ENCODE measurements around the gene PCDHGC3. TPM values are rescaled to one million over a fixed set of nuclear protein-coding genes. Genes with fewer than 3 reads are reported as not detected.
A peak's percentile ranks its signal among the peaks of the same experiment; 100 is the strongest.
"Not testable (repeated sequence)": the region's sequence is repeated elsewhere in the genome, so short reads cannot be mapped to it uniquely, and the experiment has no call there.

The PCDHGC3 gene
- polyA plus RNA-seq (2011; rRNA removed), result 47.4 and 61.1 TPM in 2 replicates
- 42.2 and 53.8 TPM in 2 replicates for polyA minus RNA-seq (2011; rRNA and poly(A)+ RNA removed)

GRCh38 chr5:141475625-141476131 lies at the start of gene PCDHGC3:
Gene PCDHGC3 (plus strand): TSS chr5:141475966. CDS start chr5:141476117, 151 bp downstream.
- CTCF ChIA-PET, result interaction anchor here (0.5 to 7.4 kb wide), 20 partner anchors 9 to 116 kb away, joined by 3 to 68 read pairs (median 4); partner anchors contain the start of genes PCDHGA10, PCDHGA11, PCDHGB3 and PCDHGB7
- H3K27ac ChIP-seq (ENCODE audit: low read depth, low read length), result peak within 1 kb of the TSS; percentile 81
- DNase-seq (ENCODE audit: low read depth, low spot score), result peak; percentile 90
- POLR2A ChIA-PET, result interaction anchor here (0.6 to 2.2 kb wide), 12 partner anchors 8 to 88 kb away, joined by 3 to 23 read pairs (median 4); partner anchors contain the start of genes PCDHGA11 and PCDHGC5
- no peaks in the 10 kb centered on the region for H3K27me3 ChIP-seq (ENCODE audit: control insufficient read depth, insufficient read depth, low read length)
- H3K4me3 ChIP-seq (ENCODE audit: low read depth, low read length), result peak within 1 kb of the TSS; percentile 82
- no peaks in the 10 kb centered on the region; the same call in 1 of the 2 replicates for H3K9me3 ChIP-seq (ENCODE audit: control insufficient read depth, insufficient read depth, low read length)
- TF ChIP-seq, protein P1, sequence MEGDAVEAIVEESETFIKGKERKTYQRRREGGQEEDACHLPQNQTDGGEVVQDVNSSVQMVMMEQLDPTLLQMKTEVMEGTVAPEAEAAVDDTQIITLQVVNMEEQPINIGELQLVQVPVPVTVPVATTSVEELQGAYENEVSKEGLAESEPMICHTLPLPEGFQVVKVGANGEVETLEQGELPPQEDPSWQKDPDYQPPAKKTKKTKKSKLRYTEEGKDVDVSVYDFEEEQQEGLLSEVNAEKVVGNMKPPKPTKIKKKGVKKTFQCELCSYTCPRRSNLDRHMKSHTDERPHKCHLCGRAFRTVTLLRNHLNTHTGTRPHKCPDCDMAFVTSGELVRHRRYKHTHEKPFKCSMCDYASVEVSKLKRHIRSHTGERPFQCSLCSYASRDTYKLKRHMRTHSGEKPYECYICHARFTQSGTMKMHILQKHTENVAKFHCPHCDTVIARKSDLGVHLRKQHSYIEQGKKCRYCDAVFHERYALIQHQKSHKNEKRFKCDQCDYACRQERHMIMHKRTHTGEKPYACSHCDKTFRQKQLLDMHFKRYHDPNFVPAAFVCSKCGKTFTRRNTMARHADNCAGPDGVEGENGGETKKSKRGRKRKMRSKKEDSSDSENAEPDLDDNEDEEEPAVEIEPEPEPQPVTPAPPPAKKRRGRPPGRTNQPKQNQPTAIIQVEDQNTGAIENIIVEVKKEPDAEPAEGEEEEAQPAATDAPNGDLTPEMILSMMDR (IDR thresholded peaks at IDR 0.05; ENCODE audit: low read depth, low read length), result peak; percentile 20

GRCh38 chr5:141427783-141428426 lies 47.9 kb upstream of the PCDHGC3 start:
- CTCF ChIA-PET, result interaction anchor here (1.4 to 7.2 kb wide), 2 partner anchors 131 to 136 kb away, joined by 7 to 94 read pairs; no protein-coding TSS in a partner anchor
- Histone ChIP-seq H3K27me3 (ENCODE audit: control insufficient read depth, insufficient read depth, low read length) (no peaks in the 10 kb centered on the region), H3K4me3 (ENCODE audit: low read depth, low read length) (no peak overlapping the region), H3K27ac (ENCODE audit: low read depth, low read length) (no peak overlapping the region), H3K9me3 (ENCODE audit: control insufficient read depth, insufficient read depth, low read length) (peaks cover 65% of the 10 kb centered on the region)
- no peak for DNase-seq (ENCODE audit: low read depth, low spot score)
- POLR2A ChIA-PET, result no interaction called here
- TF ChIP-seq, protein P1 (IDR thresholded peaks at IDR 0.05; ENCODE audit: low read depth, low read length), result no peak

GRCh38 chr5:141430332-141431113 lies 45.2 kb upstream of the PCDHGC3 start, which contains the start of gene PCDHGA12:
Gene PCDHGA12 (plus strand): TSS chr5:141430507. CDS start chr5:141430760, 253 bp downstream.
- CTCF ChIA-PET, result interaction anchor here (0.5 to 7.2 kb wide), 27 partner anchors 9 to 186 kb away, joined by 3 to 94 read pairs (median 4); partner anchors contain the start of genes PCDHGA10, PCDHGA11, PCDHGB3 and PCDHGB5
- Histone ChIP-seq H3K9me3 (ENCODE audit: control insufficient read depth, insufficient read depth, low read length) (peaks cover 65% of the 10 kb centered on the region), H3K4me3 (ENCODE audit: low read depth, low read length) (peak within 1 kb of the TSS; percentile 37), H3K27me3 (ENCODE audit: control insufficient read depth, insufficient read depth, low read length) (no peaks in the 10 kb centered on the region), H3K27ac (ENCODE audit: low read depth, low read length) (peak within 1 kb of the TSS; percentile 52)
- no peak for DNase-seq (ENCODE audit: low read depth, low spot score)
- TF ChIP-seq, protein P1 (IDR thresholded peaks at IDR 0.05; ENCODE audit: low read depth, low read length), result peak; percentile 43; the same call in 1 of the 2 replicates
- POLR2A ChIA-PET, result interaction anchor here (1.1 kb wide), 1 partner anchor 46 kb away, joined by 4 read pairs; no protein-coding TSS in a partner anchor

DNA sequence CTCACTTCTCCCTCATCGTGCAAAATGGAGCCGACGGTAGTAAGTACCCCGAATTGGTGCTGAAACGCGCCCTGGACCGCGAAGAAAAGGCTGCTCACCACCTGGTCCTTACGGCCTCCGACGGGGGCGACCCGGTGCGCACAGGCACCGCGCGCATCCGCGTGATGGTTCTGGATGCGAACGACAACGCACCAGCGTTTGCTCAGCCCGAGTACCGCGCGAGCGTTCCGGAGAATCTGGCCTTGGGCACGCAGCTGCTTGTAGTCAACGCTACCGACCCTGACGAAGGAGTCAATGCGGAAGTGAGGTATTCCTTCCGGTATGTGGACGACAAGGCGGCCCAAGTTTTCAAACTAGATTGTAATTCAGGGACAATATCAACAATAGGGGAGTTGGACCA lies 44.5 kb upstream of the PCDHGC3 start:
- Histone ChIP-seq H3K27me3 (ENCODE audit: control insufficient read depth, insufficient read depth, low read length) (no peaks in the 10 kb centered on the region), H3K4me3 (ENCODE audit: low read depth, low read length) (no peak overlapping the region), H3K27ac (ENCODE audit: low read depth, low read length) (peak overlapping the region; percentile 21), H3K9me3 (ENCODE audit: control insufficient read depth, insufficient read depth, low read length) (peaks cover 60% of the 10 kb centered on the region)
- CTCF ChIA-PET, result interaction anchor here (0.8 to 7.2 kb wide), 10 partner anchors 10 to 136 kb away, joined by 3 to 94 read pairs (median 10); partner anchors contain the start of genes PCDHGA10 and PCDHGA11
- DNase-seq (ENCODE audit: low read depth, low spot score), result no peak
- POLR2A ChIA-PET, result no interaction called here
- TF ChIP-seq, protein P1 (IDR thresholded peaks at IDR 0.05; ENCODE audit: low read depth, low read length), result no peak

DNA sequence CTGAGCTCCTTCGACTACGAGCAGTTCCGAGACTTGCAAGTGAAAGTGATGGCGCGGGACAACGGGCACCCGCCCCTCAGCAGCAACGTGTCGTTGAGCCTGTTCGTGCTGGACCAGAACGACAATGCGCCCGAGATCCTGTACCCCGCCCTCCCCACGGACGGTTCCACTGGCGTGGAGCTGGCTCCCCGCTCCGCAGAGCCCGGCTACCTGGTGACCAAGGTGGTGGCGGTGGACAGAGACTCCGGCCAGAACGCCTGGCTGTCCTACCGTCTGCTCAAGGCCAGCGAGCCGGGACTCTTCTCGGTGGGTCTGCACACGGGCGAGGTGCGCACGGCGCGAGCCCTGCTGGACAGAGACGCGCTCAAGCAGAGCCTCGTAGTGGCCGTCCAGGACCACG lies 43.5 kb upstream of the PCDHGC3 start:
- H3K4me3 ChIP-seq (ENCODE audit: low read depth, low read length); DNase-seq (ENCODE audit: low read depth, low spot score); H3K27me3 ChIP-seq (ENCODE audit: control insufficient read depth, insufficient read depth, low read length); H3K27ac ChIP-seq (ENCODE audit: low read depth, low read length); POLR2A ChIA-PET: not testable (repeated sequence)
- H3K9me3 ChIP-seq (ENCODE audit: control insufficient read depth, insufficient read depth, low read length), result peaks cover 49% of the 10 kb centered on the region
- CTCF ChIA-PET, result interaction anchor here (1.4 to 7.2 kb wide), 2 partner anchors 126 to 136 kb away, joined by 3 to 94 read pairs; no protein-coding TSS in a partner anchor

- not testable (repeated sequence) for H3K27me3 ChIP-seq (ENCODE audit: control insufficient read depth, insufficient read depth, low read length)
These were observed 43.0 kb upstream of the PCDHGC3 start for GRCh38 chr5:141432726-141433125.

More at GRCh38 chr5:141432726-141433125, 43.0 kb upstream of the PCDHGC3 start:
- POLR2A ChIA-PET; DNase-seq (ENCODE audit: low read depth, low spot score); H3K27ac ChIP-seq (ENCODE audit: low read depth, low read length); H3K4me3 ChIP-seq (ENCODE audit: low read depth, low read length): not testable (repeated sequence)
- H3K9me3 ChIP-seq (ENCODE audit: control insufficient read depth, insufficient read depth, low read length), result peaks cover 45% of the 10 kb centered on the region
- CTCF ChIA-PET, result interaction anchor here (1.4 to 7.2 kb wide), 2 partner anchors 126 to 136 kb away, joined by 3 to 94 read pairs; no protein-coding TSS in a partner anchor

Data from AG04450 (cell line).